ENCODE data around the gene GAREM1.
"Not testable (repeated sequence)": the region's sequence is repeated elsewhere in the genome, so short reads cannot be mapped to it uniquely, and the experiment has no call there.

Gene GAREM1

GRCh38 chr18:32371384-32371783 is 99.3 kb downstream of the GAREM1 start:
- DNase-seq (ENCODE audit: low spot score), result no peak

GRCh38 chr18:32368991-32369390 is 101.7 kb downstream of the GAREM1 start:
- DNase-seq (ENCODE audit: low spot score), result no peak

- DNase-seq (ENCODE audit: low spot score), result no peak
Observed at GRCh38 chr18:32368170-32368569, 102.5 kb downstream of the GAREM1 start.

- DNase-seq (ENCODE audit: low spot score), result no peak
Observed at GRCh38 chr18:32366586-32367538, 103.8 kb downstream of the GAREM1 start.

GRCh38 chr18:32362484-32362883 is 108.2 kb downstream of the GAREM1 start:
- no peak for DNase-seq (ENCODE audit: low spot score)

- no peak for DNase-seq (ENCODE audit: low spot score)
Observed at GRCh38 chr18:32360682-32361345, 109.9 kb downstream of the GAREM1 start.

GRCh38 chr18:32358529-32358928 is 112.2 kb downstream of the GAREM1 start:
- DNase-seq (ENCODE audit: low spot score), result no peak

- DNase-seq (ENCODE audit: low spot score), result no peak
Observed at GRCh38 chr18:32358075-32358474, 112.6 kb downstream of the GAREM1 start.

GRCh38 chr18:32355896-32356295 is 114.8 kb downstream of the GAREM1 start:
- no peak for DNase-seq (ENCODE audit: low spot score)

- no peak for DNase-seq (ENCODE audit: low spot score)
Observed at GRCh38 chr18:32354518-32354917, 116.2 kb downstream of the GAREM1 start.

GRCh38 chr18:32353257-32353656 is 117.4 kb downstream of the GAREM1 start:
- DNase-seq (ENCODE audit: low spot score), result no peak

GRCh38 chr18:32351032-32351431 is 119.7 kb downstream of the GAREM1 start:
- no peak for DNase-seq (ENCODE audit: low spot score)

- no peak for DNase-seq (ENCODE audit: low spot score)
Observed at GRCh38 chr18:32349728-32350395, 120.8 kb downstream of the GAREM1 start.

- DNase-seq (ENCODE audit: low spot score), result no peak
Observed at GRCh38 chr18:32346671-32347070, 124.0 kb downstream of the GAREM1 start.

- no peak for DNase-seq (ENCODE audit: low spot score)
Observed at GRCh38 chr18:32343634-32344033, 127.0 kb downstream of the GAREM1 start.

GRCh38 chr18:32341112-32341511 is 129.6 kb downstream of the GAREM1 start:
- not testable (repeated sequence) for DNase-seq (ENCODE audit: low spot score)

- DNase-seq (ENCODE audit: low spot score), result no peak
Observed at GRCh38 chr18:32339045-32339444, 131.6 kb downstream of the GAREM1 start.

- no peak for DNase-seq (ENCODE audit: low spot score)
Observed at GRCh38 chr18:32337821-32338220, 132.9 kb downstream of the GAREM1 start.

- no peak for DNase-seq (ENCODE audit: low spot score)
Observed at GRCh38 chr18:32337347-32337746, 133.3 kb downstream of the GAREM1 start.

GRCh38 chr18:32335228-32335627 is 135.5 kb downstream of the GAREM1 start:
- DNase-seq (ENCODE audit: low spot score), result no peak

GRCh38 chr18:32333781-32334180 is 136.9 kb downstream of the GAREM1 start:
- DNase-seq (ENCODE audit: low spot score), result no peak

- no peak for DNase-seq (ENCODE audit: low spot score)
Observed at GRCh38 chr18:32332708-32333107, 138.0 kb downstream of the GAREM1 start.

GRCh38 chr18:32328974-32329373 is 141.7 kb downstream of the GAREM1 start:
- DNase-seq (ENCODE audit: low spot score), result no peak
